Measurements from ENCODE around the gene ZSWIM6. TPM values are rescaled to one million over a fixed set of nuclear protein-coding genes. Genes with fewer than 3 reads are reported as not detected.
A peak's percentile ranks its signal among the peaks of the same experiment; 100 is the strongest.
"Not testable (repeated sequence)": the region's sequence is repeated elsewhere in the genome, so short reads cannot be mapped to it uniquely, and the experiment has no call there.

ZSWIM6 gene
- total RNA-seq, 1 experiment from 2014 or later, result 6.8 TPM

- no peak for DNase-seq (ENCODE audit: low read depth)
These were observed 73.6 kb downstream of the ZSWIM6 start for GRCh38 chr5:61405511-61406295.

- DNase-seq (ENCODE audit: low read depth), result not testable (repeated sequence)
These were observed 74.4 kb downstream of the ZSWIM6 start for GRCh38 chr5:61406497-61406896.

GRCh38 chr5:61407706-61408270, 75.7 kb downstream of the ZSWIM6 start:
- DNase-seq (ENCODE audit: low read depth), result no peak

- DNase-seq (ENCODE audit: low read depth), result peak; percentile 99
These were observed 76.6 kb downstream of the ZSWIM6 start for GRCh38 chr5:61408476-61409168.

GRCh38 chr5:61409568-61409967, 77.5 kb downstream of the ZSWIM6 start:
- DNase-seq (ENCODE audit: low read depth), result peak; percentile 88

- DNase-seq (ENCODE audit: low read depth), result no peak
These were observed 78.8 kb downstream of the ZSWIM6 start for GRCh38 chr5:61410811-61411210.

GRCh38 chr5:61412361-61412760, 80.3 kb downstream of the ZSWIM6 start:
- no peak for DNase-seq (ENCODE audit: low read depth)

- DNase-seq (ENCODE audit: low read depth), result not testable (repeated sequence)
These were observed 81.1 kb downstream of the ZSWIM6 start for GRCh38 chr5:61413205-61413604.

GRCh38 chr5:61414806-61415205, 82.7 kb downstream of the ZSWIM6 start:
- no peak for DNase-seq (ENCODE audit: low read depth)

- DNase-seq (ENCODE audit: low read depth), result peak; percentile 13
These were observed 84.0 kb downstream of the ZSWIM6 start for GRCh38 chr5:61416010-61416409.

- DNase-seq (ENCODE audit: low read depth), result no peak
These were observed 84.4 kb downstream of the ZSWIM6 start for GRCh38 chr5:61416420-61416819.

- no peak for DNase-seq (ENCODE audit: low read depth)
These were observed 85.3 kb downstream of the ZSWIM6 start for GRCh38 chr5:61417340-61417739.

- DNase-seq (ENCODE audit: low read depth), result no peak
These were observed 85.8 kb downstream of the ZSWIM6 start for GRCh38 chr5:61417851-61418250.

- no peak for DNase-seq (ENCODE audit: low read depth)
These were observed 87.0 kb downstream of the ZSWIM6 start for GRCh38 chr5:61419106-61419505.

GRCh38 chr5:61420016-61420415, 88.0 kb downstream of the ZSWIM6 start:
- DNase-seq (ENCODE audit: low read depth), result no peak

GRCh38 chr5:61421262-61421661, 89.2 kb downstream of the ZSWIM6 start:
- DNase-seq (ENCODE audit: low read depth), result not testable (repeated sequence)

GRCh38 chr5:61423487-61424145, 91.6 kb downstream of the ZSWIM6 start:
- no peak for DNase-seq (ENCODE audit: low read depth)

GRCh38 chr5:61425918-61426317, 93.9 kb downstream of the ZSWIM6 start:
- DNase-seq (ENCODE audit: low read depth), result no peak

GRCh38 chr5:61429906-61430305, 97.8 kb downstream of the ZSWIM6 start:
- no peak for DNase-seq (ENCODE audit: low read depth)

GRCh38 chr5:61431923-61432620, 100.0 kb downstream of the ZSWIM6 start:
- DNase-seq (ENCODE audit: low read depth), result no peak

- DNase-seq (ENCODE audit: low read depth), result no peak
These were observed 103.3 kb downstream of the ZSWIM6 start for GRCh38 chr5:61435368-61435767.
